ENCODE data around the gene FGD2.

FGD2 gene

GRCh38 chr6:37053683-37054082 lies 48.2 kb downstream of the FGD2 start:
- Histone ChIP-seq H3K36me3 (ENCODE audit: control insufficient read depth, insufficient read depth, low read length) (no peaks in the 10 kb centered on the region), H3K27me3 (replicated peaks; ENCODE audit: control insufficient read depth, insufficient read depth, low read length) (no peaks in the 10 kb centered on the region), H3K4me3 (replicated peaks; ENCODE audit: low read depth, low read length) (no peak overlapping the region)
- TF ChIP-seq CTCF (IDR thresholded peaks at IDR 0.05; ENCODE audit: insufficient read depth, low read length, poor library complexity, severe bottlenecking), result no peak
- no peak for DNase-seq (ENCODE audit: extremely low read depth, insufficient read length)

DNA sequence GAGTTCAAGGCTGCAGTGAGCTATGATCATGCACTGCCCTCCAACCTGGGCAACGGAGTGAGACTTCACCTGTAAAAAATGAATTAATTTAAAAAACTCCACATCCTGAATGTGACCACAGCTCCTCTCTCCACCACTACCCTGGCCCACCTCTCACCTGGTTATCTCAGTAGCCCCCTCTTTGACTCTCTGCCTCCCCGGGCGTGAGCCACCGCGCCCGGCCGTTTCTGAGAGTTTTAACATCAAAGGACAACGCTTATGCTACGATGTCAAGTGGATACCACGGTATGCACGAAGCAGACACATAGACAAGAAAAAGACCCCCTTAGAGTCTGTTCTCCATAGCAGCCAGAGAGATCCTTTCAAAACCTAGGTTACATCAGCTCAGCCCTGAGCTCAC lies 48.7 kb downstream of the FGD2 start:
- H3K4me3 ChIP-seq (replicated peaks; ENCODE audit: low read depth, low read length), result no peak overlapping the region
- no peak for TF ChIP-seq CTCF (IDR thresholded peaks at IDR 0.05; ENCODE audit: insufficient read depth, low read length, poor library complexity, severe bottlenecking)
- no peak for DNase-seq (ENCODE audit: extremely low read depth, insufficient read length)
- H3K27me3 ChIP-seq (replicated peaks; ENCODE audit: control insufficient read depth, insufficient read depth, low read length), result no peaks in the 10 kb centered on the region
- no peaks in the 10 kb centered on the region for H3K36me3 ChIP-seq (ENCODE audit: control insufficient read depth, insufficient read depth, low read length)

DNA sequence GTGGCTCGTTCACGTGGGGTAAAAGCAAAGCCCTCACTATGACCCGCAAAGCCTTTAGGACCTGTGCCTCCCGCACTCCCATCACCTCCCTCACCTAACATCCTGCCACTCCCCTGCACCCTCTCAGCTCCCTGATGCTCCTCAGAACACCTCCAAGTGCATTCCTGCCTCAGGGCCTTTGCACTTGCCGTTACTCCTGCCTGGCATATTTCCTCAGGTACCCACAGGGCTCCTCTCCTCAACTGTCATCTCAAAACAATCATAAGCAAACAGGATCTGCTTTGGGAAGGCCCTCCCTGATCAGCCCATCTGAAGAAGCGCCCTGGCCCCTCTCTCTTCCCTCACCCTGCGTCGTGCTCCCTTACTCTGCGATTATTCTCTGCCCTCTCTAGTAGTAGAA lies 49.1 kb downstream of the FGD2 start:
- TF ChIP-seq CTCF (IDR thresholded peaks at IDR 0.05; ENCODE audit: insufficient read depth, low read length, poor library complexity, severe bottlenecking), result no peak

GRCh38 chr6:37056112-37056403 lies 50.6 kb downstream of the FGD2 start:
- no peak for TF ChIP-seq CTCF (IDR thresholded peaks at IDR 0.05; ENCODE audit: insufficient read depth, low read length, poor library complexity, severe bottlenecking)
- H3K36me3 ChIP-seq (ENCODE audit: control insufficient read depth, insufficient read depth, low read length), result no peaks in the 10 kb centered on the region
- no peaks in the 10 kb centered on the region for H3K27me3 ChIP-seq (replicated peaks; ENCODE audit: control insufficient read depth, insufficient read depth, low read length)
- DNase-seq (ENCODE audit: extremely low read depth, insufficient read length), result no peak
- H3K4me3 ChIP-seq (replicated peaks; ENCODE audit: low read depth, low read length), result no peak overlapping the region

More for the DNA sequence above, 49.1 kb downstream of the FGD2 start:
- Histone ChIP-seq H3K27me3 (replicated peaks; ENCODE audit: control insufficient read depth, insufficient read depth, low read length) (no peaks in the 10 kb centered on the region), H3K4me3 (replicated peaks; ENCODE audit: low read depth, low read length) (no peak overlapping the region), H3K36me3 (ENCODE audit: control insufficient read depth, insufficient read depth, low read length) (no peaks in the 10 kb centered on the region)
- no peak for DNase-seq (ENCODE audit: extremely low read depth, insufficient read length)

DNA sequence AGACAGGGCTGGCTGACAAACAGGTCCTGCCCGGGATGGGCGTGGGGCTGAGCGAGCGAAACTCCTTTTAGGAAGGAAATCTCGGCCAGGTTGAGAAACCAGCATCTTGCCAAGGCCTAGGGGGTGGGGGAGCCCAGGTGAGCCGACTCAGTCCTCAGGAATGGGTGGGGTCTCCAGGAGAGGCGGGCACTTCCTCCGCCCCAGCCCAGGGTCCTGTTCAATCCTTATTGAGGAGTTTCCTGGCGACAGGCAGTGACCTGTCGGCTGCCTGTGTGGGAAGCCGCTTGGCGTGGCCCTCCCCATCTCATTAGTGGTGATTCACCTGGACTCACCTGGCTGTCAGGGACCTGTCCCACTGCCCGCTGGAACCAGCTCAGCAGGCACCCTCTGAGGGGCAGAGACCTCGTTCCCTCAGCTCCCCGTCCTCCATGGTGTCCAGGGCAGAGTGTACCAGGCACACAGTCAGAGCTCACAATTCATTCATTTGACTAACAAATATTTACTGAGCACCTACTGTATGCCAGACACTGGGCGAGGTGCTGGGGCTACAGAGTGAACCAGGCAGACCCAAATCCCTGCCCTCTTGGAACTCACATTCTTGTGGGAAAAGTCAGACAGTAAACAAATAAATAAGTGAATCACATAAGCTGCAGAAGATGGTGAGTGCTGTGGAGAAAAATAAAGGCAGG lies 51.1 kb downstream of the FGD2 start:
- Histone ChIP-seq H3K4me3 (replicated peaks; ENCODE audit: low read depth, low read length) (no peak overlapping the region), H3K36me3 (ENCODE audit: control insufficient read depth, insufficient read depth, low read length) (no peaks in the 10 kb centered on the region), H3K27me3 (replicated peaks; ENCODE audit: control insufficient read depth, insufficient read depth, low read length) (no peaks in the 10 kb centered on the region)
- DNase-seq (ENCODE audit: extremely low read depth, insufficient read length), result no peak
- TF ChIP-seq CTCF (IDR thresholded peaks at IDR 0.05; ENCODE audit: insufficient read depth, low read length, poor library complexity, severe bottlenecking), result no peak

DNA sequence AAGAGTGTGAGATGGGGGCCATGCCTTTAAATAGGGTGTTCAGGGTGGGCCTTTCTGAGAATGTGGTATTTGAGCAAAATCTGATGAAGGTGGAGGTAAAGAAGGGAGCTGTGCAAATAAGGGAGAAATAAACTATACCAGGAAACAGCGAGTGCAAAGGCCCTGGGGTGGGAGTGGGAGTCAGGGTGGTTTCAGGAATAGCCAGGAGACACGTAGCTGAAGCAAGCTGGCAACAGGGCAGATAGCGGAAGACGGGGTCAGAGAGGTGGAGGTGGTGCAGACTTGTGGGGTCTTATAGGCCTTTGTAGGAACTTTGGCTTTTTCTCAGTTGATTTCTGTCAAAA lies 51.6 kb downstream of the FGD2 start:
- Histone ChIP-seq H3K36me3 (ENCODE audit: control insufficient read depth, insufficient read depth, low read length) (no peaks in the 10 kb centered on the region), H3K4me3 (replicated peaks; ENCODE audit: low read depth, low read length) (no peak overlapping the region), H3K27me3 (replicated peaks; ENCODE audit: control insufficient read depth, insufficient read depth, low read length) (no peaks in the 10 kb centered on the region)
- TF ChIP-seq CTCF (IDR thresholded peaks at IDR 0.05; ENCODE audit: insufficient read depth, low read length, poor library complexity, severe bottlenecking), result no peak
- no peak for DNase-seq (ENCODE audit: extremely low read depth, insufficient read length)

Measured in GM06990 (cell line).